ENCODE results near the gene ISM1.

Gene ISM1

DNA sequence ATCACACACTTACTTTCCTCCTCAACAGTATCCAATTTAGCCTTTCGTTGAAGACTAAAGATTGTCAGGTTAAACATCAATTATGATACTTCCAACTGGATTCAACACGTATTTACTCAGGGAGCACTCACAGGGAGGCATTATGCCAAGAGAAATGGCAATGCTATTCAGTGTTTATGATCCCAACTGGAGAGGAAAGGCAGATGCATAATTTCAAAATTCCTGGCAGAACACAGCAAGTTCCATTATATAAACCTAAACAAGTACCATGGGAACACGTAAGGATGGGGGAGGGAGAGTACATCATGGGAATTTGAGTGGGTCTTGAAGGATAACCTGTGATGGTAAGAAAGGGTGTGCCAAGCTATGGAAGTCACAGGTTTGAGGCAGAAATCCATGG lies 112.7 kb downstream of the ISM1 start:
- peaks cover 4% of the 10 kb centered on the region for H3K9me3 ChIP-seq (ENCODE audit: severe bottlenecking)
- no peak overlapping the region for H3K27ac ChIP-seq
- DNase-seq = no peak
- H3K36me3 ChIP-seq = no peaks in the 10 kb centered on the region
- TF ChIP-seq, protein P1, sequence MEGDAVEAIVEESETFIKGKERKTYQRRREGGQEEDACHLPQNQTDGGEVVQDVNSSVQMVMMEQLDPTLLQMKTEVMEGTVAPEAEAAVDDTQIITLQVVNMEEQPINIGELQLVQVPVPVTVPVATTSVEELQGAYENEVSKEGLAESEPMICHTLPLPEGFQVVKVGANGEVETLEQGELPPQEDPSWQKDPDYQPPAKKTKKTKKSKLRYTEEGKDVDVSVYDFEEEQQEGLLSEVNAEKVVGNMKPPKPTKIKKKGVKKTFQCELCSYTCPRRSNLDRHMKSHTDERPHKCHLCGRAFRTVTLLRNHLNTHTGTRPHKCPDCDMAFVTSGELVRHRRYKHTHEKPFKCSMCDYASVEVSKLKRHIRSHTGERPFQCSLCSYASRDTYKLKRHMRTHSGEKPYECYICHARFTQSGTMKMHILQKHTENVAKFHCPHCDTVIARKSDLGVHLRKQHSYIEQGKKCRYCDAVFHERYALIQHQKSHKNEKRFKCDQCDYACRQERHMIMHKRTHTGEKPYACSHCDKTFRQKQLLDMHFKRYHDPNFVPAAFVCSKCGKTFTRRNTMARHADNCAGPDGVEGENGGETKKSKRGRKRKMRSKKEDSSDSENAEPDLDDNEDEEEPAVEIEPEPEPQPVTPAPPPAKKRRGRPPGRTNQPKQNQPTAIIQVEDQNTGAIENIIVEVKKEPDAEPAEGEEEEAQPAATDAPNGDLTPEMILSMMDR (IDR thresholded peaks at IDR 0.05; ENCODE audit: low read depth, low read length) = no peak
- no peaks in the 10 kb centered on the region for H3K27me3 ChIP-seq (ENCODE audit: insufficient read depth, low read depth, severe bottlenecking)
- no peak overlapping the region for H3K4me3 ChIP-seq (ENCODE audit: low read depth, low read length)

DNA sequence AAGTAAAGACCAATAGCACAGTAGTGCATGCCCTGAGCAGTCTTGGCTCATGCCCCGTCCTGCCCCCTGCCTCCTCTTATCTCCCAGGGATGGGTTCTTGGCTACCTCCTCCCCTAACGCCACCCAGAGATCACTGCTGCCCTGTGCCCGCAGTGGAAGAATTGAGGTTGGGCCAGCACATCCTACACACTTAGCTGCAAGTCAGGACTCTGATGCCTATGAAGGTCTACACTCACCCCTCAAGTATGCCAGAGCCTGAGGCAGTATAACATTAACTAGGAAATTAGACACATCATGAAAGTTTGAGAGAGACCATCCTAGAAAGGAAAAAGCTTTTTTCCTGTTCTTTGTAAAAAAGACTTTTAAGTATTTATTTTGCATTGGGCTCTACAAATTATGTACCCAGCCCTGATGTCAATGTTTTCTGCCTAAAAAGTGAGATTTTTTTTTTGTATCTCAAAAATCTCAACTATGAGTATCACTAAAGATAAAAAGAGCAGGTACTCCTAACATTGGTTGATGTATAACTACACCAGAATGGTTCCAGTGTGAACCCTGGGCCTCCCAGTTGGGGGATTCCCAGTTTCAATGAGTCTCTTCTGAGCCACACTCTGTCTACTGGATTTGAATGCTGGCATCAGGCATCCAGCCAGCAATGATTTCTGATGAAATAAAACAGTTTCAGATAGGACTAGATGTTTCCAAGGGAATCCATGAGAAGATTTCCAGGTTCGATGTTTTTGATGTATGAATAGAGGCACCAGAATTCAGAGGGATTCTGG lies 115.4 kb downstream of the ISM1 start:
- TF ChIP-seq, protein P1 (IDR thresholded peaks at IDR 0.05; ENCODE audit: low read depth, low read length) = no peak
- Histone ChIP-seq H3K36me3 (no peaks in the 10 kb centered on the region), H3K27ac (no peak overlapping the region), H3K27me3 (ENCODE audit: insufficient read depth, low read depth, severe bottlenecking) (no peaks in the 10 kb centered on the region), H3K4me3 (ENCODE audit: low read depth, low read length) (no peak overlapping the region), H3K9me3 (ENCODE audit: severe bottlenecking) (peaks cover 4% of the 10 kb centered on the region)
- no peak for DNase-seq

DNA sequence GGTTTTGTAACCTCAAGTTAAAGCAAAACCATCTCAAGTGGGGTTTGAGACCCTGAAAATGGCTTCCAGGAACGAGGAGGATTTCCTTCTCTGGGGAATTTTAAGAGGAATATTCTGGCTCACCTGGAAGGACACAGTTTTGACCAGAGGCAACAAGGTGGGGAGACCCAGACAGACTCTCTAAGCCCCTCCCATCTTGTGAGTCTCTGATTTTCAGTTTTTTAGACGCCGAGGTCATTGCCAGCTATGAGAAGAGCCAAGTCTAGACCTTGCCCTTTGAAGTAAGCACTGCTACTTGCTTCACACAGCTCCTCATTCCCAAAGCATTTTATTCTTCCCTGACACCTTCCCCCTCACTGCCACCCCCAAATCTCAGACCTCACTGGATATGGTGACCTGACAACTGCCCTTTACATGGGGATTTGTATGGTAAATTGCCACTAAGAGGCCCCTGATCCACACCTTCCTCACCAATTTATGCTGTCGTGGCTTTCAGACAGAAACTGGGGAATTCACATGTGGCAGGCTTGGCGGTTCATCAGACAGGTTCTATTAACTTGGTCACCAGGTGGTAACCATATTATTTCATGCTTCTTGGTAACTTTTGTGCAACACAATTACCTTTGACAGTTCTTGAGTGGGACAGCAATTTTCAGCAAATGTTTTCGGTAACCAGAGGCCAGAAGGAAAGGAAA lies 116.2 kb downstream of the ISM1 start:
- TF ChIP-seq, protein P1 (IDR thresholded peaks at IDR 0.05; ENCODE audit: low read depth, low read length) = no peak
- H3K36me3 ChIP-seq = no peaks in the 10 kb centered on the region
- no peak for DNase-seq
- no peak overlapping the region for H3K27ac ChIP-seq
- no peaks in the 10 kb centered on the region for H3K27me3 ChIP-seq (ENCODE audit: insufficient read depth, low read depth, severe bottlenecking)
- H3K9me3 ChIP-seq (ENCODE audit: severe bottlenecking) = peaks cover 4% of the 10 kb centered on the region
- no peak overlapping the region for H3K4me3 ChIP-seq (ENCODE audit: low read depth, low read length)

DNA sequence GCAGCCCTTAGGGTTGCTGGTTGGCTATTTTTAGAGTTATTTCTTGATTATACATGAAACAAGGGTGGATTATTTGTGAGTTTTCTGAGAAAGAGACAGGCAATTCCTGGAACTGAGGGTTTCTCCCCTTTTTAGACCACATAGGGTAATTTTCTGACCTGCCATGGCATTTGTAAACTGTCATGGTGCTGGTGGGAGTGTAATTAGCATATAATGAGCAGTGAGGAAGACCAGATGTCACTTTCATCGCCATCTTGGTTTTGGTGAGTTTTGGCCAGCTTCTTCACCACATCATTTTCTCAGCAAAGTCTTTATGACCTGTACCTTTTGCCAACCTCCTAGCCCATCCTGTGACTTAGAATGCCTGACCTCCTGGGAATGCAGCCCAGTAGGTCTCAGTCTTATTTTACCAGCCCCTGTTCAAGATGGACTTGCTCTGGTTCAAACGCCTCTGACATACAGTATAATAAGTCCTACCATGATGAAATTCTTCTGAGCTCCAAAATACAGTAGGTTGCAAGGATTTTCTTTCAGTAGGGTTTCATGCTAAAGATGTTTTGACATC lies 117.1 kb downstream of the ISM1 start:
- Histone ChIP-seq H3K4me3 (ENCODE audit: low read depth, low read length) (no peak overlapping the region), H3K36me3 (no peaks in the 10 kb centered on the region), H3K27ac (no peak overlapping the region), H3K9me3 (ENCODE audit: severe bottlenecking) (peaks cover 4% of the 10 kb centered on the region), H3K27me3 (ENCODE audit: insufficient read depth, low read depth, severe bottlenecking) (no peaks in the 10 kb centered on the region)
- TF ChIP-seq, protein P1 (IDR thresholded peaks at IDR 0.05; ENCODE audit: low read depth, low read length) = no peak
- DNase-seq = no peak

DNA sequence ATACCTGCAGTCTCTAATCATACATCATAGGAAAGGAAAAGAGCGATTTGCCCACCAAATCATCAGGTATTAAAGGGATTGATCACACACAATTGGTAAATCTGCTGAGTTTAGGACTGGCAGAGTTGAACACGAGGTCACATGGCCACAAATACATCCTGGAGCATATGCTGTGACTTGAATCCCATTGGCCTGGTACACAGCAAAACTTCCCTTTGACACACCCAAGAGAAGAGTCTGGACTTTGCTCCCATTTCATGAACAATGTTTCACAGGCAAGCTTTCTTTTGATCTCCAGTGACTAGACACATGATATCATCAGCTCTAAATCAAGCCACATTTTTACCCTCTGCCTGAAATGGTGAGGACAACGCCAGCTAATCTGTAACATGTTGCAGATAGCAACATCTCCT lies 117.9 kb downstream of the ISM1 start:
- DNase-seq = no peak
- Histone ChIP-seq H3K9me3 (ENCODE audit: severe bottlenecking) (peaks cover 4% of the 10 kb centered on the region), H3K27me3 (ENCODE audit: insufficient read depth, low read depth, severe bottlenecking) (no peaks in the 10 kb centered on the region), H3K36me3 (no peaks in the 10 kb centered on the region), H3K27ac (no peak overlapping the region), H3K4me3 (ENCODE audit: low read depth, low read length) (no peak overlapping the region)
- TF ChIP-seq, protein P1 (IDR thresholded peaks at IDR 0.05; ENCODE audit: low read depth, low read length) = no peak
